Activated naive CD8-positive, alpha-beta T cell treated with anti-CD3 and anti-CD28 coated beads for 36 hours (primary cell): Measurements from ENCODE around the gene ZBTB17. TPM values are rescaled to one million over a fixed set of nuclear protein-coding genes. Genes with fewer than 3 reads are reported as not detected.
"Not testable (repeated sequence)": the region's sequence is repeated elsewhere in the genome, so short reads cannot be mapped to it uniquely, and the experiment has no call there.

Experiments
- DNase-seq: peaks from one replicate; pipeline ENCODE4 v3.0.0; 2021
- H3K27ac Mint-ChIP-seq: one replicate; pipeline ENCODE4 v1.8.0; 2022; ENCODE audit warnings: mild to moderate bottlenecking, moderate library complexity, mixed read lengths
- H3K27me3 Mint-ChIP-seq: one replicate; pipeline ENCODE4 v1.8.0; 2022; ENCODE audit warnings: mild to moderate bottlenecking, mixed read lengths
- H3K36me3 Mint-ChIP-seq: one replicate; pipeline ENCODE4 v1.8.0; 2021; ENCODE audit warnings: mild to moderate bottlenecking, mixed read lengths
- H3K4me1 Mint-ChIP-seq: one replicate; pipeline ENCODE4 v1.8.0; 2021; ENCODE audit warnings: mixed read lengths
- H3K4me3 Mint-ChIP-seq: one replicate; pipeline ENCODE4 v1.8.0; 2022; ENCODE audit warnings: mild to moderate bottlenecking, moderate library complexity, mixed read lengths
- H3K9me3 Mint-ChIP-seq: one replicate; pipeline ENCODE4 v1.8.0; 2022; ENCODE audit warnings: mixed read lengths
- total RNA-seq, 2 experiments: library from RNA; stranded (reverse); gene quantifications; one replicate each; pipeline ENCODE4 v1.2.3, GENCODE V29; 2021

ZBTB17 gene
- total RNA-seq, 2 experiments from 2014 or later = 52.3 to 56.1 TPM

DNA sequence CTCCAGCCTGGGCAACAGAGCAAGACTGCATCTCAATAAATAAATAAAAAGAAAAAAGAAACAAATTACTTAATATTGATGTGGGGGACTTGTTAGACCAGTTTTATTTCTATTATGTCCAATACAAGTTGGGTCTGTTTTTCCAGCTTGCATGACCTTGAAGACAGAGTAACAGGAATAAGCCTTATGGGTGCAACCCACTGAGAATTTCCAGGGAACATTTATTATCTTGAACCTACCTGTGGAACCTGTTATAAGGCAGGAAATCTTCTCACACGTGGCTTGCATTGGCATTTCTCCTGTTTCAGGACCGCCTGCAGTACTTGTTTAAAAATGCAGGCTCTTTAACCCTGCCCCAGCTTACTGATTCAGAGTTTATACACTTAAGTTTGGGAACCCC, 64.0 kb downstream of the ZBTB17 start:
- Mint-ChIP-seq H3K36me3 (peaks cover 35% of the 10 kb centered on the region), H3K27ac (no peak overlapping the region), H3K4me3 (no peak overlapping the region), H3K9me3 (no peaks in the 10 kb centered on the region), H3K27me3 (no peaks in the 10 kb centered on the region), H3K4me1 (peaks cover 31% of the 10 kb centered on the region)
- DNase-seq = no peak

DNA sequence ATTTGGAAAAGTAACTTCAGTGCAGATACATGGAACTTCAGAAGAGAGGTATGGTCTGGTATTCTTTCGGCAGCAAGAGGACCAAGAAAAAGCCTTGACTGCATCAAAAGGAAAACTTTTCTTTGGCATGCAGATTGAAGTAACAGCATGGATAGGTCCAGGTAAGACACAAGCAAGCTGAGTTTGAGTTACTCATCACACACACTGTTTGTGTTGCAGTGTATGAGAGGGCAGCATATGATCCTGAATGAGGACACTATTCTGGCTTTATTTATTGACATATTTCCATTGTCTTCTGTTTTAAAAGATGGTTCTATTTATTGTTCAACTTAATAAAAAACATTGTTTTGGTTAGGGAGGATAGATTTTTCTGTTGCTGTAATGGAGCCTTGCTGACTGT, 64.8 kb downstream of the ZBTB17 start:
- no peak for DNase-seq
- no peak overlapping the region for H3K4me3 Mint-ChIP-seq
- peak overlapping the region; percentile 1 for H3K27ac Mint-ChIP-seq
- no peaks in the 10 kb centered on the region for H3K9me3 Mint-ChIP-seq
- H3K36me3 Mint-ChIP-seq = peaks cover 30% of the 10 kb centered on the region
- H3K4me1 Mint-ChIP-seq = peaks cover 25% of the 10 kb centered on the region
- H3K27me3 Mint-ChIP-seq = no peaks in the 10 kb centered on the region

DNA sequence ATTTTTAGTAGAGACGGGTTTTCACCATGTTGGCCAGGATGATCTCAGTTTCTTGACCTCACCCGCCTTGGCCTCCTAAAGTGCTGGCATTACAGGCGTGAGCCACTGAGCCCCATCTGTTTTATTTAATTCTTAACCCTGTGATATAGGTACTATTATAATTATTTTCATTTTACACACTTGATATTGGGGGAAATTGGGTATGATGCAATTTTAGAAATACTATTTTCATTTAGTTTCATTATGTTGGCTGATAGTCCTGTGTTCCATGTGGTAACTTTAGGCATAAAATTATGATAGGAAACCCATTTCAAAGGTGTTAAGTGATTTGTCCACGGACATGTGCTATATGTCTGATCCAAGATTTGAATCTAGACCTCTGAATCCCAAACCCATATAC, 67.3 kb downstream of the ZBTB17 start:
- peaks cover 10% of the 10 kb centered on the region for H3K4me1 Mint-ChIP-seq
- H3K4me3 Mint-ChIP-seq = no peak overlapping the region
- peaks cover 13% of the 10 kb centered on the region for H3K36me3 Mint-ChIP-seq
- H3K9me3 Mint-ChIP-seq = no peaks in the 10 kb centered on the region
- DNase-seq = no peak
- no peaks in the 10 kb centered on the region for H3K27me3 Mint-ChIP-seq
- no peak overlapping the region for H3K27ac Mint-ChIP-seq

DNA sequence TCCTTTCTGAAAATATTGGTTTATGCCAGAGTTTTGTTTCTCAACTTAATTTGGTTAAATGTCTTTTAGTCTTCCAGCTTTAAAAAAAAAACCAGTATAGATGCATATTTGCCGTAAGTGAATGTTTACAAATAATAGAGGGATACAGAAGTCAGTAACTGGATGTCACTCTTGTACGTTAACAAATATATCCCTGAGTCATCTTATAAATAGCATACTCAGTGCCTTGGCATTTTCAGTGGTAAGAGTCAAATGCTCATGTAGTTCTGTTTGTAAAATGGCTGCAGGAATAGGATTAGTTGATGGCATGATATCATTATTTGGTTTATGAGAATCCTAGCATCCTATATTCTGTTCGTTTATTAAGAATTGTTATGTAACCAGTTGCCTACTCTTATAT, 73.0 kb downstream of the ZBTB17 start:
- no peaks in the 10 kb centered on the region for H3K27me3 Mint-ChIP-seq
- no peak overlapping the region for H3K27ac Mint-ChIP-seq
- peaks cover 34% of the 10 kb centered on the region for H3K4me1 Mint-ChIP-seq
- no peak for DNase-seq
- H3K4me3 Mint-ChIP-seq = no peak overlapping the region
- peaks cover 14% of the 10 kb centered on the region for H3K36me3 Mint-ChIP-seq
- no peaks in the 10 kb centered on the region for H3K9me3 Mint-ChIP-seq

DNA sequence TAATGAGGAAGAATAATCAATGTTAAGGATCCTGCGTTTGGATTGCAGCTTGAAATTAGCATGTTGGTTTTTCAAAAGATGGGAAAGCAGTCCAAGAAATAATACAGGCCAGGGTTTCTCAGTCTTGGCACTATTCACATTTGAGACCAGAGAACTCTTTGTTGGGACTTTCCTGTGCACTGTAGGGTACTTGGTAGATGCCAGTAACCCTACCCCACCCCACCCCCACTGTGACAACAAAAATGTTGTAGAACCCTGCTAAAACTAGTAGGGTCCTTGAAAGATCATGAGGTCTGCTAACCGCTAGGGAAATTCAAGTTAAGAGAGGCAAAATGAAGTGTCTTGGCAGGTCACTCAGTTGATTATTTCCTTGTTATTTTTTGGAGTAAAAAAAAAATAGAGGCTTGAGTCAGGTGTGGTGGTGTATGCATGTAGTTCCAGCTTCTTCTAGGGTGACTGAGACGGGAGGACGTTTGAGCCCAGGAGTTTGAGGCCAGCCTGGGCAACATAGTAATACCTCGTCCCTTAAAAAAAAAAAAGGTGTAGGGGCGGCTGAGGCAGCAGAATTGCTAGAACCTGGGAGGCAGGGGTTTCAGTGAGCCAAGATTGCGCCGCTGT, 75.1 kb downstream of the ZBTB17 start:
- Mint-ChIP-seq H3K9me3 (no peaks in the 10 kb centered on the region), H3K4me3 (no peak overlapping the region), H3K27me3 (no peaks in the 10 kb centered on the region), H3K27ac (no peak overlapping the region), H3K36me3 (peaks cover 17% of the 10 kb centered on the region), H3K4me1 (peaks cover 44% of the 10 kb centered on the region)
- no peak for DNase-seq

DNA sequence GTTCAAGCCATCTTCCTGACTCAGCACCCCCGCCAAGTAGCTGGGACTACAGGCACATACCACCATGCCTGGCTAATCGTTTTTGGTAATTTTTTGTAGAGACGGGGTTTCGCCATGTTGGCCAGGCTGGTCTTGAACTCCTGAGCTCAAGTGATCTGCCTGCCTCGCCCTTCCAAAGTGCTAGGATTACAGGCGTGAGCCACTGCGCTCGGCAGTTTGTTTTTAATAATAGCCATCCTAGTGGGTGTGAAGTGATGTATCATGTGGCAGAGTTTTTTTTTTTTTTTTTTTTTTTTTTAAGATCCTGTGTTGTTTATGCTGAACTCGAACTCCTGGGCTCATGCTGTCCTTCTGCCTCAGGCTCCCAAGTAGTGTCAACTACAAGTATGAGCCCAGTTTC, 76.6 kb downstream of the ZBTB17 start:
- no peak overlapping the region for H3K27ac Mint-ChIP-seq
- H3K4me1 Mint-ChIP-seq = peaks cover 48% of the 10 kb centered on the region
- H3K9me3 Mint-ChIP-seq = no peaks in the 10 kb centered on the region
- H3K27me3 Mint-ChIP-seq = no peaks in the 10 kb centered on the region
- H3K36me3 Mint-ChIP-seq = peaks cover 20% of the 10 kb centered on the region
- DNase-seq = no peak
- no peak overlapping the region for H3K4me3 Mint-ChIP-seq

DNA sequence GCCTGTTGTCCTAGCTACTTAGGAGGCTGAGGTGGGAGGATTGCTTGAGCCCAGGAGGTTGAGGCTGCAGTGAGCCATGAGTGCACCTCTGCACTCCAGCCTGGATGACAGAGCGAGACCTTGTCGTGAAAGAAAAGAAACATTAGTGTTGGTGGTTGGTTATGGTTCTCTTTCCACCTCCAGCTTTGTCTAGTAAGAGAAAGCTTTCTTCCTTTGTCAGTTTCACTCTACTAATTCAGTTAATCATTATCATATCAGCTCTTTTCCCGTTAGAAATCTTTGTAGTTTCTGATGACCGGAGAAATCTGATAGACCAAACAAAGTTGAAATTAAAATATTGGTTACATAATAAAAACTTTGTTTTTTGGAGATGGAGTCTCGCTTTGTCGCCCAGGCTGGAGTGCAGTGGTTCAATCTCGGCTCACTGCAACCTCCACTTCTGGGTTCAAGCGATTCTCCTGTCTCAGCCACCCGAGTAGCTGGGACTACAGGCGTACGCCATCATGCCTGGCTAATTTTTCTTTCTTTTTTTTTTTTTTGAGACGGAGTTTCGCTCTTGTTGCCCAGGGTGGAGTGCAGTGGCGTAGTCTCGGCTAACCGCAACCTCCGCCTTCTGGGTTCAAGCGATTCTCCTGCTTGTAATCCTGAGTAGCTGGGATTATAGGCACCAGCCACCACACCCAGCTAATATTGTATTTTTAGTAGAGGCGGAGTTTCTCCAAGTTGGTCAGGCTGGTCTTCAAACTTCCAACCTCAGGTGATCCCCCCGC, 78.9 kb downstream of the ZBTB17 start:
- Mint-ChIP-seq H3K36me3 (peaks cover 19% of the 10 kb centered on the region), H3K4me1 (peaks cover 45% of the 10 kb centered on the region)
- not testable (repeated sequence) for H3K27me3 Mint-ChIP-seq, H3K27ac Mint-ChIP-seq, DNase-seq, H3K4me3 Mint-ChIP-seq, H3K9me3 Mint-ChIP-seq

DNA sequence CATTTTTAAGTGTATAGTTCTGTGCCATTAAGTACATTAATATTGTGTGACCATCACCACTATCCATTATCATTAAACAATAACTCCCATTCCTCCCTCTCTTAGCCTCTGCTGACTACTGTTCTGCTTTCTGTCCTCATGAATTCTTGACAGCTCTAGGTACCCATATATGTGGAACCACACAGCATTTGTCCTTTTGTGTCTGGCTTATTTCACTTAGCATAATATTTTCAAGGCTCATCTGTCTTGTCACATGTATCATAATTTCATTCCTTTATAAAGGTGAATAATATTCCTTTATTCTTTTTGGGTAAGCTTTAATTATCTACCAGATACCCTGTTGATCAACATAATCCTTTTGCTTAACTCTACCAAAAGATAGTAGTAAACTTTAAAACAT, 80.7 kb downstream of the ZBTB17 start:
- H3K9me3 Mint-ChIP-seq = no peaks in the 10 kb centered on the region
- no peak overlapping the region for H3K27ac Mint-ChIP-seq
- no peak overlapping the region for H3K4me3 Mint-ChIP-seq
- DNase-seq = no peak
- H3K36me3 Mint-ChIP-seq = peaks cover 21% of the 10 kb centered on the region
- no peaks in the 10 kb centered on the region for H3K27me3 Mint-ChIP-seq
- H3K4me1 Mint-ChIP-seq = peaks cover 38% of the 10 kb centered on the region

DNA sequence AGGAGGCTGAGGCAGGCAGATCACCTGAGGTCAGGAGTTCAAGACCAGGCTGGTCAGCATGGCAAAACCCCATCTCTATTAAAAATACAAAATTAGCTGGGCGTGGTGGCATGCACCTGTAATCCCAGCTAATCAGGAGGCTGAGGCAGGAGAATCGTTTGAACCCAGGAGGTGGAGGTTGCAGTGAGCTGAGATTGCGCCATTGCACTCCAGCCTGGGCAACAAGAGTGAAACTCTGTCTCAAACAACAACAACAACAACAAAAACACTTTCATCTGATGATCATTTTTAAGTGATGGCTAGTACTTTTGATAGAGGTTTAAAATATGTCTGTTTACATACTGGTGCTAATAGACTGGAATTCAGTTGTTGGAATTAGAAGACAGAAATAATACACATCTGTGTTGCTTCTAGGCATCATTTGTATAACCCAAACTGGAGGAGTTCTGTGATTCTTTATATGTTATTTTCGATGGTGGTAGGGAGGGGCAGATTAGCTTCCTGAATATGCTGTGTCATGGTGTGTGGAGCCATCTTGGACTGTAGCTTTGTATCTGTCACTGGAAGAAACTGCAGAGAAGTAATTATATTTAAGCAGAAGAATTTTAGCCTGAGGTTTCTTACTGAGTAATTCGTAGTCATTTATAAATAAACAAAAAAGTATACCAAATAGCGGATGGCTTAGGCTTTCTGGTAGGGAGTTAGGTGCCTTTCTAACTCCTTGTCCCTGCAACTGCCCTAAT, 82.9 kb downstream of the ZBTB17 start:
- not testable (repeated sequence) for H3K9me3 Mint-ChIP-seq, H3K4me3 Mint-ChIP-seq, H3K27ac Mint-ChIP-seq, H3K27me3 Mint-ChIP-seq, DNase-seq
- Mint-ChIP-seq H3K4me1 (peaks cover 33% of the 10 kb centered on the region), H3K36me3 (peaks cover 21% of the 10 kb centered on the region)

Other genes starting within 250 kb of the ZBTB17 start
- under 1 TPM; 0.76 to 0.94 TPM for gene SLC25A34, start 239.8 kb downstream of the ZBTB17 start, total RNA-seq
- gene TMEM82, start 233.6 kb downstream of the ZBTB17 start, total RNA-seq = not detected
- gene FBLIM1, start 217.3 kb downstream of the ZBTB17 start, total RNA-seq = not detected
- gene UQCRHL, start 168.5 kb downstream of the ZBTB17 start, total RNA-seq = 1 to 10 TPM; 1.9 to 2.0 TPM
- gene SPEN, start 128.4 kb downstream of the ZBTB17 start, total RNA-seq = 10 to 100 TPM; 49.3 to 51.9 TPM
- not detected for gene SRARP, start 28.1 kb upstream of the ZBTB17 start, total RNA-seq
- not detected for gene HSPB7, start 41.9 kb upstream of the ZBTB17 start, total RNA-seq
- not detected for gene CLCNKA, start 45.9 kb upstream of the ZBTB17 start, total RNA-seq
- not detected for gene CLCNKB, start 67.7 kb upstream of the ZBTB17 start, total RNA-seq
- under 1 TPM; 0.34 to 0.45 TPM for gene FAM131C, start 97.5 kb upstream of the ZBTB17 start, total RNA-seq
- gene EPHA2, start 180.0 kb upstream of the ZBTB17 start, total RNA-seq = under 1 TPM in 1 of 2 experiments, not detected in 1; 0.08 TPM
- gene ARHGEF19, start 236.6 kb upstream of the ZBTB17 start, total RNA-seq = 1 to 10 TPM; 4.4 to 4.5 TPM